ENCODE results near the gene RPAP3.

The RPAP3 gene

GRCh38 chr12:47634127-47634526 lies 71.7 kb downstream of the RPAP3 start:
- no peak for ATAC-seq
- no peak overlapping the region for H3K4me3 Mint-ChIP-seq
- peaks cover 9% of the 10 kb centered on the region for H3K9me3 Mint-ChIP-seq
- no peak overlapping the region for H3K27ac Mint-ChIP-seq
- peaks cover 5% of the 10 kb centered on the region for H3K36me3 Mint-ChIP-seq
- no peak for DNase-seq (ENCODE audit: low spot score in 2 of 2)
- peaks cover 10% of the 10 kb centered on the region for H3K4me1 Mint-ChIP-seq

GRCh38 chr12:47621960-47622359 lies 83.9 kb downstream of the RPAP3 start:
- Mint-ChIP-seq H3K27ac (no peak overlapping the region), H3K9me3 (peaks cover 10% of the 10 kb centered on the region), H3K4me1 (no peaks in the 10 kb centered on the region), H3K4me3 (no peak overlapping the region), H3K36me3 (no peaks in the 10 kb centered on the region)
- DNase-seq (ENCODE audit: low spot score in 2 of 2) (no peak), ATAC-seq (no peak)

GRCh38 chr12:47617476-47617875 lies 88.4 kb downstream of the RPAP3 start:
- Mint-ChIP-seq H3K36me3 (no peaks in the 10 kb centered on the region), H3K4me1 (no peaks in the 10 kb centered on the region), H3K9me3 (peaks cover 3% of the 10 kb centered on the region), H3K27ac (no peak overlapping the region), H3K4me3 (no peak overlapping the region)
- DNase-seq (ENCODE audit: low spot score in 2 of 2): no peak
- no peak for ATAC-seq

GRCh38 chr12:47616440-47616839 lies 89.4 kb downstream of the RPAP3 start:
- Mint-ChIP-seq H3K36me3 (no peaks in the 10 kb centered on the region), H3K4me1 (no peaks in the 10 kb centered on the region), H3K4me3 (no peak overlapping the region), H3K27ac (no peak overlapping the region), H3K9me3 (peaks cover 8% of the 10 kb centered on the region)
- DNase-seq (ENCODE audit: low spot score in 2 of 2): no peak
- ATAC-seq: no peak

- no peak overlapping the region for H3K4me3 Mint-ChIP-seq
- no peaks in the 10 kb centered on the region for H3K36me3 Mint-ChIP-seq
- no peak overlapping the region for H3K27ac Mint-ChIP-seq
- ATAC-seq (no peak), DNase-seq (ENCODE audit: low spot score in 2 of 2) (no peak)
- no peaks in the 10 kb centered on the region for H3K4me1 Mint-ChIP-seq
- H3K9me3 Mint-ChIP-seq: peaks cover 8% of the 10 kb centered on the region
Observed at GRCh38 chr12:47615711-47616110, 90.1 kb downstream of the RPAP3 start.

GRCh38 chr12:47614521-47614920 lies 91.3 kb downstream of the RPAP3 start:
- no peaks in the 10 kb centered on the region for H3K36me3 Mint-ChIP-seq
- ATAC-seq (no peak), DNase-seq (ENCODE audit: low spot score in 2 of 2) (no peak)
- no peak overlapping the region for H3K27ac Mint-ChIP-seq
- H3K9me3 Mint-ChIP-seq: peaks cover 8% of the 10 kb centered on the region
- no peak overlapping the region for H3K4me3 Mint-ChIP-seq
- H3K4me1 Mint-ChIP-seq: no peaks in the 10 kb centered on the region

GRCh38 chr12:47612953-47613352 lies 92.9 kb downstream of the RPAP3 start:
- Mint-ChIP-seq H3K9me3 (peaks cover 8% of the 10 kb centered on the region), H3K36me3 (no peaks in the 10 kb centered on the region), H3K4me1 (no peaks in the 10 kb centered on the region), H3K27ac (no peak overlapping the region), H3K4me3 (no peak overlapping the region)
- ATAC-seq (no peak), DNase-seq (ENCODE audit: low spot score in 2 of 2) (no peak)

GRCh38 chr12:47611906-47612305 lies 93.9 kb downstream of the RPAP3 start:
- no peaks in the 10 kb centered on the region for H3K36me3 Mint-ChIP-seq
- no peak overlapping the region for H3K4me3 Mint-ChIP-seq

More at GRCh38 chr12:47611906-47612305, 93.9 kb downstream of the RPAP3 start:
- Mint-ChIP-seq H3K4me1 (no peaks in the 10 kb centered on the region), H3K9me3 (peaks cover 12% of the 10 kb centered on the region), H3K27ac (no peak overlapping the region)
- DNase-seq (ENCODE audit: low spot score in 2 of 2) (no peak), ATAC-seq (no peak)

Data from stimulated activated effector memory CD8-positive, alpha-beta T cell treated with anti-CD3 and anti-CD28 coated beads, Interleukin-12 subunit alpha, Interleukin-12 subunit beta, amount 100 ng/mL, for 72 hours (primary cell).